Caki2 (cell line): ENCODE data around the gene ATPAF2. TPM values are rescaled to one million over a fixed set of nuclear protein-coding genes. Genes with fewer than 3 reads are reported as not detected.

Source experiments
- DNase-seq: peaks from one replicate; pipeline ENCODE4 v3.0.0-alpha.2; 2015; ENCODE audit warnings: low read depth
- in situ Hi-C: cut with HindIII; loops from 2 replicates; pipeline ENCODE4 v1.10.0; 2016; ENCODE audit warnings: low sequenced_read_pairs, low pct_unique_long_range_greater_than_20kb, mixed read lengths
- total RNA-seq: library from RNA; depleted of rRNA; stranded (reverse); fragments of >200 nt; shearing (Covaris generic); gene quantifications from 2 replicates; pipeline ENCODE4 v1.2.3, GENCODE V29; 2014; ENCODE audit warnings: low replicate concordance; rRNA removed

Gene ATPAF2
- total RNA-seq: 16.5 and 31.9 TPM in 2 replicates

- peak; percentile 96 for DNase-seq
- in situ Hi-C loops: no loop called here
Observed at GRCh38 chr17:18038861-18039534, at the start of gene ATPAF2, which contains the start of gene GID4. TSS of gene ATPAF2 (minus strand) at chr17:18039168. CDS start at chr17:18039013, 155 bp downstream. TSS of gene GID4 (plus strand) at chr17:18039408. CDS start at chr17:18039465, 57 bp downstream.

- in situ Hi-C loops: no loop called here
- peak; percentile 86 for DNase-seq
Observed at GRCh38 chr17:18087610-18088491, 48.9 kb upstream of the ATPAF2 start, which contains the start of gene DRG2. TSS of gene DRG2 (plus strand) at chr17:18087948. CDS start at chr17:18088024, 76 bp downstream.

DNA sequence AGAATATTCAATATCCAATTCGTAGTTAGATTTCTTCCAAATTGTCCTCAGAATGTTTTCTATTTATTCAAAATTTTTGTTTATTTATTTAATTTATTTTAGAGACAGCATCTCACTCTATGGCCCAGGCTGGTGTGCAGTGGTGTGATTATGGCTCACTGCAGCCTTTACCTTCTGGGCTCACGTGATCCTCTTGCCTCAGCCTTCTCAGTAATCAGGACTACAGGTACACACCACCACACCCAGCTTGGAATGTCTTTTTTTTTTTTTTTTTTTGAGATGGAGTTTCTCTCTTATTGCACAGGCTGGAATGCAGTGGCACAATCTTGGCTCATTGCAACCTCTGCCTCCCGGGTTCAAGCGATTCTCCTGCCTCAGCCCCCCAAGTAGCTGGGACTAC, 45.3 kb upstream of the ATPAF2 start:
- in situ Hi-C loops: no loop called here
- no peak for DNase-seq

DNA sequence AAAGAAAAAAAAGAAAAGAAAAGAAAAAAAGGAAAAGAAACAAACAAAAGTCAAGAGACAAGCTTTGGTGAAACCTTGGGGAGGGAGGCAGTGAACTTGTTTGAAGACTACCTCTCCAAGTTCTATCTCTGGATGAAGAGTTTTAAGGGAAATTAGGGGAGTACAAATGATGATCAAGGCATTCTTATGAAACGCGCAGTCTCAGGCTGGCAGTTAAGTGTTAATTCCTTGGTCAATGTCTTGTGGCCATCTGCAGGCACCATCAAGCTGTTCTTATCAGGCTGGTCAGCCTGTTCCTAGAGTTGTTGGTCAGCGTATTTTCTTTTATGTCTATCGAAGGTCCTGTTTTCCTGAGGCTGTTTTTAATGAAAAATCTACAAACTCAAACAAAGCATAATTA, 40.6 kb upstream of the ATPAF2 start:
- DNase-seq: no peak
- in situ Hi-C loops: no loop called here

DNA sequence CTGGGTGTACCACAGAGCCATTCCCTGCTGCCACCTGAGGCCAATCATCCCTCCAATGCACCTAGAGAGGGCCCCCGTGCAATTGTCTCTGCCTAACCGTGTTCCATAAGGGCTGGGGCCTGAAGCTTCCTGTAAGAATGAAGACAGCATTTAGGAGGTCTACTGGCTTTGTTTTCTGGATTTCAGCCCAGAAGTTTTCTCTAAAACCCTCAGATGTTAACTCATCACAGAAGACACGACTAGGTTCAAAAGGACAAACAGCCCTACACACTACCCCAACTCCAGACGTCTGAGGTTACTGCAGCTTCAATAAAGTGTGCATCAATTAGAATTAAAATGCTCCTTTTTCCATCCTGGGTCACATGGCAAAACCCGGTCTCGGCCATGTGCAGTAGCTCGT, 38.0 kb upstream of the ATPAF2 start:
- DNase-seq: no peak
- in situ Hi-C loops: no loop called here

DNA sequence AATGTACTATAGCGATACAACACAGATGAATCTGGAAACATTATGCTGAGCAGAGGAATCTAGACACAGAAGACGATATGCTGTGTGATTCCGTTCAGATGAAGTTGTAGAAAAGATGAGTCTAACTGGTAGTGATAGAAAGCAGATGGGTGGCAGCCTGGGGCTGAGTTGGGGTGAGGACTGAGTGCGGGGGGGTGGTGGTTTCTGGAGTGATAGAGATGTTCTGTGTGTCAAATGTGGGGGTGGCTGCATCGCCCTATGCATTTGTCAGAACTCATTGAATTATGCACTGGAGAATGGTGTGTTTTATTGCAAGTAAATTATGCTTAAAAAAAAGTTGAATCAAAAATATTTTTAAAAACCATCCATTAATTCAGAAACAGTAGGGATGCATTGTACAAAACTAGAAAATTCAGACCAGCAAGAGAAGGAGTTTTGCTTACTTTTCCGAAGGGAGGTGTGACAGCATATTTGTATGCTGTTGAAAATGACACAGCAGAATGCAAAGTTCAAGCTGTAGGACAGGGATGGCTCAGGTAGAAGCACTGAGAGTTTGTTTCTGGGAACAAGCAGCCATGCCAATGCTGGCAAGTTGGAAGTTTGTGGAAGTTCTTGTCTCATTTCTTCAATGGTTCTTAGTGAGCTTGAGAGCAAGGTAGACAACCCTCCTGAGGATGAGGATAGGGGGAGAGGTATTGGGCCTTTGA, 35.8 kb upstream of the ATPAF2 start:
- DNase-seq: no peak
- in situ Hi-C loops: no loop called here

DNA sequence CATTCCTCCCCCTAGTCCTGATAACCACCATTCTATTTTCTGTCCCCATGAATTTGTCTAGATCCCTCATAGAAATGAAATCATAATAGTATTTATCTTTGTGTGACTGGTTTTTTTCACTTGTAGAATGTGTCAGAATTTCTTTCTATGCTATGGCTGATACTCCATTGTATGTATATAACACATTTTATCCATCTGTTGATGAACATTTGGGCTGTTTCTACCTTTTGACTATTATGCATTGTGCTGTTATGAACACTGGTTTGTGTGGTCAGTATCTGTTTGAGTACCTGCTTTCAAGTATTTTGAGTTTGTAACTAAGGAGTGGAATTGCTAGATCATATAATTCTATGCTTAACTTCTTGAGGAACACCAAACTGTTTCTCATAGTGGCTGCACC, 32.8 kb upstream of the ATPAF2 start:
- DNase-seq: no peak
- in situ Hi-C loops: no loop called here

DNA sequence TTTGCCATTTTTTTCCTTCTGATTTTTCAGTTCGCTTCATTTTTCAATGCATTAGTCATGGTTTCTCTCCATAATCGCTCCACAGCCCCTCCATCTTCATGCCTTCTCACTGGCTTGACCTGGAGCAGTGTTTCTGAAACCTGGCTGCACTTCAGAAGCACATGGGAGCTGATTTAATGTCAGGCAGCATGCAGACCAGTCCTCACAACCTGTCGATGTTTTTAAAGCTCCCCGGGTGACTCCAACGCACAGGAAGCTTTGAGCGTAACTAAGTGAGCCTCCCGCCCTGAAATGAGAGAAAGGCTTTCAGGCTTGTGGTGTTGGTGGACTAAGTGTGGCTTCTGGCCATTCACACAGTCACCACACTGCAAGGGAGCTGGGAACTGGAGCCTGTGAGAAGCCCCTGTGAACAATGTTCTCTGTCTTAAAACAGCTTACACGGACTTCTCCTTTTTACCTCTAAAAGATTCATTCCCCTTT, 31.9 kb upstream of the ATPAF2 start:
- in situ Hi-C loops: no loop called here
- no peak for DNase-seq

- in situ Hi-C loops: no loop called here
Observed at GRCh38 chr17:18069101-18069500, 30.1 kb upstream of the ATPAF2 start.

DNA sequence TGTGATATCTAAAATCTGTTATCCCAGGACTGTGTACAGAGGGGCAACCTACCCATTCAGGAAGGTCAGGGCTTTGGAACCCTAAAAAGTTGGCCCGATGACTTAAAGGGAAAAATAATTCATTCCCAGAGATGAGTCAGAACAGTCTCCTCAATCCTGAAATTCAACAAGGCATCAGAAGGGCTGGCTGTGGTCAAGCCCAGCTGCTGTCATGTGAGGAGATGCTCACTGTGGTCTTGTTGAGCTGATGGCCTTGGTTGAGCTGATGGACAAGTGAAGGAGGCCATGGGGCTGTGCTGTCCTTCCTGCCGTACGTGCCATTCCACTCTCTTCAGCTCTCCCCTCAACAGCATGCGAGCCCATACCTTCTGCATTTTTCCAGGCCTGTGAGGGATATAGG, 27.9 kb upstream of the ATPAF2 start:
- in situ Hi-C loops: no loop called here
- no peak for DNase-seq

More at GRCh38 chr17:18069101-18069500, 30.1 kb upstream of the ATPAF2 start:
- no peak for DNase-seq

- no peak for DNase-seq
- in situ Hi-C loops: no loop called here
Observed at GRCh38 chr17:18065546-18065945, 26.6 kb upstream of the ATPAF2 start.

DNA sequence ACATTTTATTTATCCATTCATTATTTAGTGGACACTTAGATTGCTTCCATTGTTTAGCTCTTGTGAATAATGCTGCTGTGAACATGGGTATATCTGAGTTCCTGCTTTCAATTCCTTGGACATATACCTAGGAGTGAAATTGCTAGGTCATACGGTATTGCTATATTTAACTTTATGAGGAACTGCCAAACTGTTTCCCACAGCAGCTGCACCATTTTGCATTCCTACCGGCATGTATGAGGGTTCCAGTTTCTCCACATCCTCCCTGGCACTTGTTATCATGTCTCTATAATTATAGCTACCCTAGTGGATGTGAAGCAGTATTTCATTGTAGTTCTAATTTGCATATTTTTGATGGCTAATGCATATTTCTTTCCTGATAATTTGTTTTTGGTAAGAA, 25.1 kb upstream of the ATPAF2 start:
- in situ Hi-C loops: no loop called here
- no peak for DNase-seq

DNA sequence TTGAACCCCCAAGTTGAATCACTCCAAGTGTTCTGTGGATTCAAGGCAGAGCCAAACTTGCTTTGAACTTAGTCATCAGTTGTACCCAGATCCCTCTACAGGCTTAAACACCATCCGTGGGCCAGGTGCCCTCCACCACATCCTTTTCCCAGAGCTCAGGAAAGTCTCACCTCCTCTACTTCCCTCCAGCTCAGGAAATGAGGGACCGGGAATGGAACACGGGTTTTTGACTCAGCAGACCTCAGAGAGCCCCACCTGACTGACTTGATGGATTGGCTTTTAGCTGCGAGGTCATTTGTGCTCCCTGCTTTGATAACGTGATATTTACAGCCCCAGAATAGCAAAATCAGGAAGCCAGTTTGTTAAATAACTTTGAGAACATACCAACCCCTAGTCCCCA, 20.3 kb upstream of the ATPAF2 start:
- in situ Hi-C loops: no loop called here
- DNase-seq: no peak

DNA sequence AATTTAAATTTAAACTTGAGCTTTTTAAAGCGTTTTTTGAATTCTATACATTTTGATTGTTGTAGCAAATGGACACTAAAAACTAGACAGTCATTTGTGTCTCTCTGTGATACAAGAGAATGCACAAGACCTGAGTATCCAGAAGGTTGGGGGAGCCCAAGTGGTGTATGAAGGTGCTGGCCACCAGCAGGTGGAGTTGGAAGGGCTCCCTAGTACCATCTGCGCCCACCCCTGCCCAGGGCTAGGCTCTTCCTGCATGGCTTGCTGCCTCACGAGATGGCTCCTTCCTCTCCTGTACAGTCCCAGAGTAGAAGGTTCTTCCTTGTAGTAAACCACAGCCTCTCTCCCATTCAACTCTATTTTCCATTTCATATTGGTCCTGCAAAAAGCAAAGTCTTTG, 17.2 kb upstream of the ATPAF2 start:
- in situ Hi-C loops: no loop called here
- no peak for DNase-seq

DNA sequence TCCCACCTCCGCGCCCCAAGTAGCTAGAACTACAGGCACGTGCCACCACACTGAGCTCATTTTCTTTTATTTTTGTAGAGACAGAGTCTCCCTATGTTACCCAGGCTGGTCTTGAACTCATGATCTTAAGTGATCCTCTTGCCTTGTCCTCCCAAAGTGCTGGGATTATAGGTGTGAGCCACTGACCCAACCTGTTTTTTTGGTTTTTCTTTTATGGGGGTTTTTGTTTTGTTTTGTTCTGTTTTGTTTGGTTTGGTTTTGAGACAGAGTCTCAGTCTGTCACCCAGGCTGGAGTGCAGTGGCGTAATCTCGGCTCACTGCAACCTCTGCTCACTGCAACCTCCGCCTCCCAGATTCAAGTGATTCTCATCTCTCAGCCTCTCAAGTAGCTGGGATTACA, 16.6 kb upstream of the ATPAF2 start:
- no peak for DNase-seq
- in situ Hi-C loops: no loop called here

DNA sequence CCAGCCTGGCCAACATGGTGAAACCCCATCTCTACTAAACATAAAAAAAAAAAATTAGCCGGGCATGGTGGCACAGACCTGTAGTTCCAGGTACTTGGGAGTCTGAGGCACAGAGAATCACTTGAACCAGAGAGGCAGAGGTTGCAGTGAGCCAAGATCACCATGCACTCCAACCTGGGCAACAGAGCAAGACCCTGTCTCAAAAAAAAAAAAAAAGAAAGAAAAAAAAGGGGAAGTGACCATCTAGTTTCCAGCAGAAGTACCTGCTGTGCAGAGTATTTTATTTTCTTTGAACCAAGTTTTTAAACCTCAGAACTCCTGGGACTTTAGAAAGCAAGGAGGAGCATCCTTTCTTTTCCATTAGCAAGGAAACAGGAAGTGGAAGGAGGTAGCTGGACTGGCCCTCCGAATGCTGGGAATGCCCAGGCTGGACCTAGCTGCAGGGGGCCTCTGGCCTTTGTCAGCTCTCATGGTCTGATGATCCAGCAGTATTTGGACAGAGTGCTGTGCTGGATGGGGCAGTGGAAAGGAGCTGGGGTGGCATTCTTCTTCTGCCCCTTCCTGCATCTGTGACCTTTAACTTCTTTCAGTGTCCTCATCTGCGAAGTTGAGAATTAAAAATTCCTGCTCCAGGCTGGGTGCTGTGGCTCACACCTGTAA, 6.9 kb upstream of the ATPAF2 start:
- no peak for DNase-seq
- in situ Hi-C loops: no loop called here

DNA sequence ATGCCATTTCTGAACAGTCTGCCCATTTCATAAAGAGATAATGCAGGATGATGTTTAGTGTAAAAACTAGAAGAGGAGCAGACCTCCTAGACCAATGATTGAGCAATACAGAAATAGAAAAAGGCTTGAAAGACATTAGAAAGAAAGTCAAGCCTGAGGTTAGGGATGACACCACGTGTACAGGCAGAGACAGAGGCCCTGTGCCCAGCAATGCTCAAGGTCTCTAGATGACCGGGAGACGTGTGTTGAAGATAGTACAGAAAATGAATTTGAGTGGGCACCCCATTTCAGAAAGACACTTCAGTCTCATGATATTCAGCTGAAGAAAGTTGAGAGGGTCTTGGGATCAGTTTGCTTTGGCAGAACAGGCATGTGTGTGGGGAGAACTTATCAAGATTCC, 5.6 kb upstream of the ATPAF2 start:
- in situ Hi-C loops: no loop called here
- no peak for DNase-seq

DNA sequence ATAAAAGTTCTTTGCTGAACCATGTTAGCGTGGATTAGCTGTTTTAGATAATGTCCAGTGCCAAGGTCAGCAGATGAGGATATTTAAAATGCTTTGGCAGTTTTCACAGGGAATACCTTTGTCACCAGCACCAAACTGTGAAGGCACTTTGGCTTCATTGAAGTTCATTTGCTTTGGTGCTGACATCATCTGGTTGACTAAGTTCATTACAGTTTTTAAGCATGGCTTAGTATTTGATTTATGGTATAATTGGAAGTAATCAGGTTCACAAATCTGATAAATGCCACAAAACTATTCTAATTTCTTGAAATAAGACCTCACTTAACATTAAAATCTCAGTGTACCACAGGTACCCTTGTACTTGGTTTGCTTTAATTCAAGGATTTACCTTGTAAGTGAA, 4.5 kb upstream of the ATPAF2 start:
- no peak for DNase-seq
- in situ Hi-C loops: no loop called here
